Body of pancreas (tissue), 4 donors: ENCODE results near the gene KIAA1614.

Experiments
- POLR2A ChIP-seq, 3 donors: fragments of 450-650 bp; IDR thresholded peaks; one replicate each; pipeline ENCODE4 v1.6.1; 2016; ENCODE audit warnings: antibody characterized with exemption in 3 of 3, mild to moderate bottlenecking in 2 of 3
- TF ChIP-seq, protein P1 (sequence below), 7 experiments: fragments of 450-650 bp in 4 of 7; fragments of 200-600 bp in 3 of 7; sonication (generic) in 3 of 7; IDR thresholded peaks; one replicate each; pipeline ENCODE4 v1.5.1; 2016 to 2019; ENCODE audit warnings: antibody characterized with exemption in 7 of 7

- TF ChIP-seq POLR2A (IDR thresholded peaks at IDR 0.05): no peak
- TF ChIP-seq, protein P1, sequence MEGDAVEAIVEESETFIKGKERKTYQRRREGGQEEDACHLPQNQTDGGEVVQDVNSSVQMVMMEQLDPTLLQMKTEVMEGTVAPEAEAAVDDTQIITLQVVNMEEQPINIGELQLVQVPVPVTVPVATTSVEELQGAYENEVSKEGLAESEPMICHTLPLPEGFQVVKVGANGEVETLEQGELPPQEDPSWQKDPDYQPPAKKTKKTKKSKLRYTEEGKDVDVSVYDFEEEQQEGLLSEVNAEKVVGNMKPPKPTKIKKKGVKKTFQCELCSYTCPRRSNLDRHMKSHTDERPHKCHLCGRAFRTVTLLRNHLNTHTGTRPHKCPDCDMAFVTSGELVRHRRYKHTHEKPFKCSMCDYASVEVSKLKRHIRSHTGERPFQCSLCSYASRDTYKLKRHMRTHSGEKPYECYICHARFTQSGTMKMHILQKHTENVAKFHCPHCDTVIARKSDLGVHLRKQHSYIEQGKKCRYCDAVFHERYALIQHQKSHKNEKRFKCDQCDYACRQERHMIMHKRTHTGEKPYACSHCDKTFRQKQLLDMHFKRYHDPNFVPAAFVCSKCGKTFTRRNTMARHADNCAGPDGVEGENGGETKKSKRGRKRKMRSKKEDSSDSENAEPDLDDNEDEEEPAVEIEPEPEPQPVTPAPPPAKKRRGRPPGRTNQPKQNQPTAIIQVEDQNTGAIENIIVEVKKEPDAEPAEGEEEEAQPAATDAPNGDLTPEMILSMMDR (IDR thresholded peaks at IDR 0.05): no peak
Measured at GRCh38 chr1:180932378-180932777, 19.7 kb downstream of the KIAA1614 start.
